Natural killer cell (primary cell): ENCODE results near the gene ELFN1. TPM values are rescaled to one million over a fixed set of nuclear protein-coding genes. Genes with fewer than 3 reads are reported as not detected.
A peak's percentile ranks its signal among the peaks of the same experiment; 100 is the strongest.

Experiments
- ATAC-seq, 3 donors: fragments of 150-1000 bp in 2 of 3; fragments of 200-7000 bp in 1 of 3; cut with Tn5 transposase; 1 replicate in 1 of 3; 2 replicates in 2 of 3; pipeline ENCODE4 v1.10.0; 2021; ENCODE audit warnings: mild to moderate bottlenecking in 2 of 3, moderate library complexity in 2 of 3
- DNase-seq, 2 donors: peaks; one replicate each; pipeline versions ENCODE4 v3.0.0 to v3.0.0-alpha.2; 2013 to 2021; ENCODE audit warnings: mixed read lengths in 1 of 2
- H3K27ac ChIP-seq: one replicate; pipeline ENCODE4 v1.5.1; 2013; ENCODE audit warnings: mild to moderate bottlenecking, low read length
- H3K27me3 ChIP-seq: one replicate; pipeline ENCODE4 v1.6.1; 2013; ENCODE audit warnings: low read length; ENCODE audit not compliant: control insufficient read depth, insufficient read depth
- H3K36me3 ChIP-seq: one replicate; pipeline ENCODE4 v1.6.1; 2013; ENCODE audit warnings: low read length; ENCODE audit not compliant: control insufficient read depth, insufficient read depth
- H3K4me1 ChIP-seq: one replicate; pipeline ENCODE4 v1.6.1; 2013; ENCODE audit warnings: low read length; ENCODE audit not compliant: control insufficient read depth, insufficient read depth
- H3K4me3 ChIP-seq: one replicate; pipeline ENCODE4 v1.5.1; 2013; ENCODE audit warnings: low read length
- H3K9me3 ChIP-seq: one replicate; pipeline ENCODE4 v1.6.1; 2013; ENCODE audit warnings: low read length; ENCODE audit not compliant: control insufficient read depth, insufficient read depth
- H3K27ac Mint-ChIP-seq, 2 donors: one replicate each; pipeline ENCODE4 v1.8.0; 2022; ENCODE audit warnings: mild to moderate bottlenecking in 2 of 2, mixed read lengths in 2 of 2, moderate library complexity in 1 of 2
- H3K27me3 Mint-ChIP-seq, 2 donors: one replicate each; pipeline ENCODE4 v1.8.0; 2022; ENCODE audit warnings: low read depth in 2 of 2, mixed read lengths in 2 of 2
- H3K36me3 Mint-ChIP-seq: one replicate; pipeline ENCODE4 v1.8.0; 2022; ENCODE audit warnings: mixed read lengths
- H3K4me1 Mint-ChIP-seq, 2 donors: one replicate each; pipeline ENCODE4 v1.8.0; 2022; ENCODE audit warnings: mixed read lengths in 2 of 2
- H3K4me3 Mint-ChIP-seq: one replicate; pipeline ENCODE4 v1.8.0; 2022; ENCODE audit warnings: mild to moderate bottlenecking, moderate library complexity, mixed read lengths
- H3K9me3 Mint-ChIP-seq, 2 donors: one replicate each; pipeline ENCODE4 v1.8.0; 2022; ENCODE audit warnings: mixed read lengths in 2 of 2
- WGBS: methylation state at CpG from one replicate; pipeline ENCODE4 v1.1.7; 2013; ENCODE audit warnings: missing lambda C conversion rate; ENCODE audit not compliant: insufficient coverage; 5-methylcytosine and 5-hydroxymethylcytosine counted together
- intact Hi-C: fragments of 100-400 bp; cut with micrococcal nuclease; formaldehyde crosslinking; loops from one replicate; pipeline ENCODE4 v1.14.2; 2022
- total RNA-seq, 4 donors: library from RNA; stranded (reverse); fragments of 120-200 nt in 1 of 4; gene quantifications; one replicate each; pipeline versions ENCODE4 v1.2.3 to v1.2.4, GENCODE V29; 2013 to 2022
- TF ChIP-seq, protein P1 (sequence below): fragments of 200-600 bp; IDR thresholded peaks from one replicate; pipeline ENCODE4 v1.8.0; 2022; ENCODE audit warnings: antibody characterized with exemption

The ELFN1 gene
- total RNA-seq, 3 donors from 2014 or later (not counting 1 experiment from before 2014, with no cell fraction given): 0.30 to 0.45 TPM; not detected in 1

DNA sequence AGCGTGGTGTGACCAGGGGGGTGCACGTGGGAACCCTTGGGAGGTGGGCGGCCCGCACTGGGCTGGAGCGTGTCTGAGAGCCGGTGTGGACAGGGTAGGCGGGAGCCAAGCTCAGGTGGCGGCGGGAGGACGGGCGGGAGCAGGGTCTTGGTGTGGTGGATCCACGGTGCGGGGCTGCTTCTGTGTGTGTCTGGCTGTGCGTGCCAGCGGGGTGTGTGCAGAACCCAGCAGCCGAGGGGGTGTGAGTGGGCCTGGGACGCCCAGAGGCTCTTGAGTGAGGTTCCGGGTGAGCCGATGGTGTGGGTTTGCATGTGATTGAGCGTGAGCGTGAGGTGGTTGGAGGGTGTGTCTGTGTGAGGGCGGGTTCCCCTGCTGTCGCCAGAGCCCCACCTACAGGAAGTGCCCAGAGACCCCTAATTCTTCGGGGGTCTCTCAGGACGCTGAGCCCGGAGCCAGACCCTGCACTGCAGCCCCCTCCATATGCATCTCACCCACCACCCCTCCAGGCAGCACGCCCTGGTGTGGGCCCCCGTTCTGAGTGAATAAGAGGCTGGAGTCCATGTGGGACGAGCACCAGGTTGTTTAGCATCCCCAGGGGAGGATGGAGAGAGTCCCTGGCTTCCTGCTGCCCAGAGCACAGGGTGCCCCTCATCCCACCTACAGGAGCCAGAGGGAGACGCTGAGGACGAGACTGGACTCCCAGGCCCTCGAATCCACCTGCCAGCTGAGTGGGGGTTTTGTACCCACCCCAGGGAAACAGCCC lies 78.2 kb downstream of the ELFN1 start:
- H3K27ac Mint-ChIP-seq: peak overlapping the region in 1 of 2 donors; percentile 48
- WGBS: 52% methylated on average over 31 of the region's 32 CpGs

DNA sequence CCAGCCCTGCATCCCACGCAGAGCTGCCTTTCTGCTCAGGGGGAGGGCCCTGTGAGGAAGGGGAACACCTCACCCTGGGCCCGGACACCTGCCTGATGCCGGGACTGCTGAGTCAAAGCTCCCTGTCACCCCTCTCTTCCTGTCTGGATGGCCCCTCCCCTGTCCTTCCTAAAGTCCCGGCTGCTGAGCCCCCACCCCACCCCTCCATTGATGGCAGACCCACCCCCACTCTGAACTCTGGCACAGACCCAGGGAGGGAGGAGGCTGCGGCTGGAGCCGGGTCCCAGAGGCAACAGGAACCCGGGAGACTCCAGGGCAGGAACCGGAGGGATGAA lies 78.7 kb downstream of the ELFN1 start:
- DNase-seq: no peak
- WGBS: 22% methylated on average over 8 of the region's 8 CpGs
- H3K9me3 ChIP-seq: no peaks in the 10 kb centered on the region
- intact Hi-C loops: no loop called here
- H3K27me3 ChIP-seq: no peaks in the 10 kb centered on the region
- H3K36me3 Mint-ChIP-seq: no peaks in the 10 kb centered on the region
- TF ChIP-seq, protein P1, sequence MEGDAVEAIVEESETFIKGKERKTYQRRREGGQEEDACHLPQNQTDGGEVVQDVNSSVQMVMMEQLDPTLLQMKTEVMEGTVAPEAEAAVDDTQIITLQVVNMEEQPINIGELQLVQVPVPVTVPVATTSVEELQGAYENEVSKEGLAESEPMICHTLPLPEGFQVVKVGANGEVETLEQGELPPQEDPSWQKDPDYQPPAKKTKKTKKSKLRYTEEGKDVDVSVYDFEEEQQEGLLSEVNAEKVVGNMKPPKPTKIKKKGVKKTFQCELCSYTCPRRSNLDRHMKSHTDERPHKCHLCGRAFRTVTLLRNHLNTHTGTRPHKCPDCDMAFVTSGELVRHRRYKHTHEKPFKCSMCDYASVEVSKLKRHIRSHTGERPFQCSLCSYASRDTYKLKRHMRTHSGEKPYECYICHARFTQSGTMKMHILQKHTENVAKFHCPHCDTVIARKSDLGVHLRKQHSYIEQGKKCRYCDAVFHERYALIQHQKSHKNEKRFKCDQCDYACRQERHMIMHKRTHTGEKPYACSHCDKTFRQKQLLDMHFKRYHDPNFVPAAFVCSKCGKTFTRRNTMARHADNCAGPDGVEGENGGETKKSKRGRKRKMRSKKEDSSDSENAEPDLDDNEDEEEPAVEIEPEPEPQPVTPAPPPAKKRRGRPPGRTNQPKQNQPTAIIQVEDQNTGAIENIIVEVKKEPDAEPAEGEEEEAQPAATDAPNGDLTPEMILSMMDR: no peak
- H3K4me1 ChIP-seq: peaks cover 25% of the 10 kb centered on the region
- H3K9me3 Mint-ChIP-seq: no peaks in the 10 kb centered on the region
- no peak overlapping the region for H3K4me3 ChIP-seq
- ATAC-seq: no peak
- no peak overlapping the region for H3K27ac ChIP-seq
- H3K27ac Mint-ChIP-seq: no peak overlapping the region
- no peaks in the 10 kb centered on the region for H3K36me3 ChIP-seq
- no peaks in the 10 kb centered on the region for H3K27me3 Mint-ChIP-seq
- no peak overlapping the region for H3K4me3 Mint-ChIP-seq
- H3K4me1 Mint-ChIP-seq: peaks cover 9 to 21% of the 10 kb centered on the region in 2 donors

More for the DNA sequence above, 78.2 kb downstream of the ELFN1 start:
- no peaks in the 10 kb centered on the region for H3K9me3 Mint-ChIP-seq
- no peak overlapping the region for H3K27ac ChIP-seq
- H3K27me3 Mint-ChIP-seq: no peaks in the 10 kb centered on the region
- DNase-seq (peak in 1 of 2 donors; percentile 26), ATAC-seq (peak; percentile 60 to 82 (median 79))
- intact Hi-C loops: no loop called here
- H3K9me3 ChIP-seq: no peaks in the 10 kb centered on the region
- H3K4me3 Mint-ChIP-seq: peak overlapping the region; percentile 25
- no peaks in the 10 kb centered on the region for H3K27me3 ChIP-seq
- peaks cover 27% of the 10 kb centered on the region for H3K4me1 ChIP-seq
- TF ChIP-seq, protein P1: no peak
- H3K4me3 ChIP-seq: no peak overlapping the region
- peaks cover 7 to 18% of the 10 kb centered on the region in 2 donors for H3K4me1 Mint-ChIP-seq
- no peaks in the 10 kb centered on the region for H3K36me3 Mint-ChIP-seq
- no peaks in the 10 kb centered on the region for H3K36me3 ChIP-seq

GRCh38 chr7:1749351-1749863 lies 79.3 kb downstream of the ELFN1 start:
- WGBS: 89% methylated on average over 19 of the region's 19 CpGs
- Histone ChIP-seq H3K4me3 (no peak overlapping the region), H3K4me1 (peaks cover 21% of the 10 kb centered on the region), H3K27ac (no peak overlapping the region), H3K27me3 (no peaks in the 10 kb centered on the region), H3K9me3 (no peaks in the 10 kb centered on the region), H3K36me3 (no peaks in the 10 kb centered on the region)
- Mint-ChIP-seq H3K27ac (no peak overlapping the region), H3K4me1 (peaks cover 9 to 21% of the 10 kb centered on the region in 2 donors), H3K9me3 (peaks cover 0 to under 1% of the 10 kb centered on the region in 2 donors), H3K27me3 (no peaks in the 10 kb centered on the region), H3K36me3 (no peaks in the 10 kb centered on the region), H3K4me3 (no peak overlapping the region)
- DNase-seq: no peak
- intact Hi-C loops: no loop called here
- ATAC-seq: no peak
- TF ChIP-seq, protein P1: no peak
